ENCODE measurements around the gene FEM1C. TPM values are rescaled to one million over a fixed set of nuclear protein-coding genes. Genes with fewer than 3 reads are reported as not detected.

Gene FEM1C
- total RNA-seq, 1 donor from 2014 or later: 18.9 TPM

- Histone ChIP-seq H3K36me3 (ENCODE audit: control insufficient read depth, insufficient read depth, low read length) (no peaks in the 10 kb centered on the region), H3K27me3 (ENCODE audit: control insufficient read depth, insufficient read depth, low read length) (no peaks in the 10 kb centered on the region), H3K4me3 (ENCODE audit: low read depth, low read length) (no peak overlapping the region)
- no peak for DNase-seq (ENCODE audit: low read depth)
- TF ChIP-seq, protein P1, sequence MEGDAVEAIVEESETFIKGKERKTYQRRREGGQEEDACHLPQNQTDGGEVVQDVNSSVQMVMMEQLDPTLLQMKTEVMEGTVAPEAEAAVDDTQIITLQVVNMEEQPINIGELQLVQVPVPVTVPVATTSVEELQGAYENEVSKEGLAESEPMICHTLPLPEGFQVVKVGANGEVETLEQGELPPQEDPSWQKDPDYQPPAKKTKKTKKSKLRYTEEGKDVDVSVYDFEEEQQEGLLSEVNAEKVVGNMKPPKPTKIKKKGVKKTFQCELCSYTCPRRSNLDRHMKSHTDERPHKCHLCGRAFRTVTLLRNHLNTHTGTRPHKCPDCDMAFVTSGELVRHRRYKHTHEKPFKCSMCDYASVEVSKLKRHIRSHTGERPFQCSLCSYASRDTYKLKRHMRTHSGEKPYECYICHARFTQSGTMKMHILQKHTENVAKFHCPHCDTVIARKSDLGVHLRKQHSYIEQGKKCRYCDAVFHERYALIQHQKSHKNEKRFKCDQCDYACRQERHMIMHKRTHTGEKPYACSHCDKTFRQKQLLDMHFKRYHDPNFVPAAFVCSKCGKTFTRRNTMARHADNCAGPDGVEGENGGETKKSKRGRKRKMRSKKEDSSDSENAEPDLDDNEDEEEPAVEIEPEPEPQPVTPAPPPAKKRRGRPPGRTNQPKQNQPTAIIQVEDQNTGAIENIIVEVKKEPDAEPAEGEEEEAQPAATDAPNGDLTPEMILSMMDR (IDR thresholded peaks at IDR 0.05; ENCODE audit: insufficient read depth, low read length, poor library complexity, severe bottlenecking): no peak
Measured at GRCh38 chr5:115526604-115527003, 18.0 kb downstream of the FEM1C start.

DNA sequence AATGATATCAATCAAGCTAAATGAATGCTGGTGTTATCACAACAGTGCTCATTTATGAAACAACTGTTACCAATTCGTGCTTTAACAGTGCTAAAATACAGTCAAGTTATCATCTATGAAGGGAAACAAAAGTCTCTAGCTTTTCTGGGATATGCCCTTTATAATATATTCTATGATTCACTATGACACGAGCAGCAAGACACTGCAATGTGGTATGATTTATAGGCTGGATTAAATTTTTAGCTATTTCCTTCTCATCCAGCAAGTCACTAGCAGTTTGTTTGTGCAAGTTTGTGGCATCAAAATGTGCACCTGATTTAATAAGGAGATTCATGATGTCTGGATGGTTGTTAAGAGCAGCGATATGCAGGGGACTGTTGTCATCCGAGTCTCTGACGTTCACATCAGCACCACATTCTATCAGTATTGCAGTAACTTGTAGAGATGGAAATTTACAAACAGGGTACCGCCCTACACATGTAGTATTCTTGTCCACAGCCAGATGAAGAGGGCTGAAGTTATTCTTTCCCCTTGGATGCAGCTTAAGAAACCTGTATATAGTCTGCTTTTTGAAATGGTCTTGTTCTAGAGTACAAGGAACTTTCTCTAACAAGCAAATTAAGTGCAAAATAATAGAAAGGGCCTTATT, 20.3 kb downstream of the FEM1C start:
- TF ChIP-seq, protein P1 (IDR thresholded peaks at IDR 0.05; ENCODE audit: insufficient read depth, low read length, poor library complexity, severe bottlenecking): no peak
- no peak for DNase-seq (ENCODE audit: low read depth)
- no peaks in the 10 kb centered on the region for H3K36me3 ChIP-seq (ENCODE audit: control insufficient read depth, insufficient read depth, low read length)
- no peak overlapping the region for H3K4me3 ChIP-seq (ENCODE audit: low read depth, low read length)
- no peaks in the 10 kb centered on the region for H3K27me3 ChIP-seq (ENCODE audit: control insufficient read depth, insufficient read depth, low read length)

GRCh38 chr5:115522832-115523403, 21.7 kb downstream of the FEM1C start:
- Histone ChIP-seq H3K27me3 (ENCODE audit: control insufficient read depth, insufficient read depth, low read length) (no peaks in the 10 kb centered on the region), H3K4me3 (ENCODE audit: low read depth, low read length) (no peak overlapping the region), H3K36me3 (ENCODE audit: control insufficient read depth, insufficient read depth, low read length) (no peaks in the 10 kb centered on the region)
- TF ChIP-seq, protein P1 (IDR thresholded peaks at IDR 0.05; ENCODE audit: insufficient read depth, low read length, poor library complexity, severe bottlenecking): no peak
- no peak for DNase-seq (ENCODE audit: low read depth)

DNA sequence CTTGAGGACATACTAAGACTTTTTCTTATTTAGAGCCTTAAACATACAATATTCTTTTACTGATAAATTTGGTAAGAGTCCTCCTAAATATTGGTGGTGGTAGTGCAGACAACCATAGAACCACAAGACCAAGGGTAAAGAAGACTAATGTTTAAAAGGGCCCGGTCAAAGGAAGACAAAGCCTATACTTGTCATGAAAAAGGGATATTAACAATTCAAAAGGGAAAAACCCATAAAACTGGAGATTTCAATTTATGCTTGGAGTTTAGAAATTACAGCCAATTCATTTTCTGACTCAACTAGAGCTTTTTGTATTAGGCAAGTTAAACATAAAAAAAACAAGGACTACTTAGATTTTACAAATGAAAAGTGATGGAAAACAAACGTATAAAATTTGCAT, 24.4 kb downstream of the FEM1C start:
- Histone ChIP-seq H3K4me3 (ENCODE audit: low read depth, low read length) (no peak overlapping the region), H3K27me3 (ENCODE audit: control insufficient read depth, insufficient read depth, low read length) (no peaks in the 10 kb centered on the region), H3K36me3 (ENCODE audit: control insufficient read depth, insufficient read depth, low read length) (no peaks in the 10 kb centered on the region)
- TF ChIP-seq, protein P1 (IDR thresholded peaks at IDR 0.05; ENCODE audit: insufficient read depth, low read length, poor library complexity, severe bottlenecking): no peak
- no peak for DNase-seq (ENCODE audit: low read depth)

DNA sequence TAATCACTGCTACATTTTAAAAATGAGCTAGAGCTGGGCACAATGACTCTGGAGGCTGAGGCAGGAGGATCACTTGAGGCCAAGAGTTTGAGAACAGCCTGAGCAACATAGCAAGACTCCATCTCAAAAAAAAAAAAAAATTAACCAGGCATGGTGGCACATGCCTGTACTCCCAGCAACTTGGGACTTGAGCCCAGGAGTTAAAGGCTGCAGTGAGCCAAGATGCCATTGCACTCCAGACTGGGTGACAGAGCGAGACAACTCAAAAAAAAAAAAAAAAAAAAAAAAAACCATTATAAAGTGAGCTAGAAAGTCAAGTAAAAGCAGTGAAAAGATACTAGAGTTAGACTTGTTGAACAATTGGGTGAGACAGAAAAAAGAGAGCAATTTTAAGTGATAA, 28.2 kb downstream of the FEM1C start:
- TF ChIP-seq, protein P1 (IDR thresholded peaks at IDR 0.05; ENCODE audit: insufficient read depth, low read length, poor library complexity, severe bottlenecking): no peak

DNA sequence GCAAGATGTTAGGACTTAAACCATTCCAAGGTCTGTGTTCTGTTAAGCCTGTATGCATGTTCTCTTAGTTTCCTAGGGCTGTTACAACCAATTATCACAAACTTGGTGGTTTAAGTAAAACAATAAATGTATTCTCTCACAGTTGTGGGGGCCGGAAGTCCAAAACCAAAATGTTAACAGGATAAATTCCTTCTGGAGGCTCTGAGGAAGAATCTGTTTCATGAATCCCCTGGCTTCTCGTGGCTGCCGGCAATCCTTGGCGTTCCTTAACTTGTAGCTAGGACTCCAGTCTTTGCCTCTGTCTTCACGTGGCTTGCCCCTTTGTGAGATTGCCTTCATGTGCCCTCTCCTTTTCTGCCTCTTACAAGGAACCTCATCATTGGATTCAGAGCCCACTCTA, 30.4 kb downstream of the FEM1C start:
- H3K4me3 ChIP-seq (ENCODE audit: low read depth, low read length): no peak overlapping the region
- DNase-seq (ENCODE audit: low read depth): no peak
- TF ChIP-seq, protein P1 (IDR thresholded peaks at IDR 0.05; ENCODE audit: insufficient read depth, low read length, poor library complexity, severe bottlenecking): no peak

More for the DNA sequence above, 28.2 kb downstream of the FEM1C start:
- no peak for DNase-seq (ENCODE audit: low read depth)
- no peaks in the 10 kb centered on the region for H3K27me3 ChIP-seq (ENCODE audit: control insufficient read depth, insufficient read depth, low read length)
- no peak overlapping the region for H3K4me3 ChIP-seq (ENCODE audit: low read depth, low read length)
- H3K36me3 ChIP-seq (ENCODE audit: control insufficient read depth, insufficient read depth, low read length): no peaks in the 10 kb centered on the region

More for the DNA sequence above, 30.4 kb downstream of the FEM1C start:
- H3K36me3 ChIP-seq (ENCODE audit: control insufficient read depth, insufficient read depth, low read length): no peaks in the 10 kb centered on the region
- no peaks in the 10 kb centered on the region for H3K27me3 ChIP-seq (ENCODE audit: control insufficient read depth, insufficient read depth, low read length)
